K562 (cell line): ENCODE measurements around the gene UPF1. TPM values are rescaled to one million over a fixed set of nuclear protein-coding genes. Genes with fewer than 3 reads are reported as not detected.

Experiments
- ATAC-seq: fragments of 200-7000 bp; cut with Tn5 transposase; 3 replicates; pipeline ENCODE4 v1.9.1; 2020; ENCODE audit warnings: moderate library complexity
- BruUV-seq: library from RNA; stranded (reverse); fragments of 400-500 nt; replicated peaks from 2 replicates; lab custom pipeline; 2021; lab: Mats Ljungman, UMichigan
- CTCF ChIA-PET: fragments of 300-600 bp; formaldehyde crosslinking; extraction: SDS; loops from one replicate; lab custom pipeline; 2021; ENCODE audit warnings: low intra/inter-chr PET ratio; lab: Yijun Ruan, JAX
- POLR2A ChIA-PET: fragments of 300-600, 350-650 bp; sonication (Branson Sonifier 250); formaldehyde crosslinking; extraction: SDS; loops from one replicate; lab custom pipeline; 2021; ENCODE audit warnings: antibody characterized with exemption, inconsistent platforms; lab: Yijun Ruan, JAX
- DNase-seq, 4 experiments: peaks; one replicate each; pipeline versions ENCODE4 v3.0.0 to v3.0.0-alpha.2; 2011 to 2018; ENCODE audit warnings: low spot score in 3 of 4, mixed read lengths in 3 of 4; ENCODE audit errors: extremely low read depth in 1 of 4
- FAIRE-seq: peaks from 2 replicates; lab custom pipeline; 2011; peaks lifted over from hg19 to GRCh38; lab: Jason Lieb, UNC
- H2AFZ ChIP-seq: 2 replicates; pipeline ENCODE4 v1.6.0; 2011; ENCODE audit warnings: low read depth, low read length, control low read depth, inconsistent platforms
- H3K27ac ChIP-seq: fragments of 200-600 bp; 3 replicates; pipeline ENCODE4 v1.8.0; 2011; ENCODE audit warnings: low read depth, mild to moderate bottlenecking, control low read depth, inconsistent platforms, low read length, moderate library complexity, mixed read lengths; ENCODE audit errors: extremely low read depth
- H3K27me3 ChIP-seq, 2 experiments: fragments of 300-600 bp in 1 of 2; 2 replicates in 1 of 2; 3 replicates in 1 of 2; pipeline versions ENCODE4 v1.6.0 to v1.8.0; 2011; ENCODE audit warnings: inconsistent platforms in 2 of 2, low read length in 2 of 2, mild to moderate bottlenecking in 1 of 2, mixed read lengths in 1 of 2, moderate library complexity in 1 of 2; ENCODE audit not compliant: control insufficient read depth in 2 of 2, insufficient read depth in 2 of 2
- H3K36me3 ChIP-seq: fragments of 300-600 bp; 3 replicates; pipeline ENCODE4 v1.8.0; 2011; ENCODE audit warnings: mild to moderate bottlenecking, low read length, inconsistent platforms; ENCODE audit not compliant: control insufficient read depth, insufficient read depth
- H3K4me1 ChIP-seq, 2 experiments: fragments of 200-600 bp in 1 of 2; replicated peaks in 1 of 2; 2 replicates in 1 of 2; 3 replicates in 1 of 2; pipeline versions ENCODE4 v1.5.1 to v1.8.0; 2011; ENCODE audit warnings: inconsistent platforms in 2 of 2, low read length in 2 of 2, mild to moderate bottlenecking in 1 of 2, mixed read lengths in 1 of 2, moderate library complexity in 1 of 2; ENCODE audit not compliant: control insufficient read depth in 2 of 2, insufficient read depth in 2 of 2
- H3K4me2 ChIP-seq: 2 replicates; pipeline ENCODE4 v1.6.1; 2011; ENCODE audit warnings: low read length, control low read depth, inconsistent platforms, mixed read lengths; ENCODE audit not compliant: insufficient read depth
- H3K4me3 ChIP-seq: fragments of 200-600 bp; sonication (generic), shearing (Covaris generic); 2 replicates; pipeline ENCODE4 v1.5.1; 2016; ENCODE audit warnings: control low read depth, inconsistent platforms
- H3K79me2 ChIP-seq: fragments of 200-600 bp; 3 replicates; pipeline ENCODE4 v1.8.0; 2011; ENCODE audit warnings: low read length, inconsistent platforms; ENCODE audit not compliant: control insufficient read depth, insufficient read depth
- H3K9ac ChIP-seq, 2 experiments: 2 replicates each; pipeline versions ENCODE4 v1.6.0 to v1.6.1; 2011; ENCODE audit warnings: low read depth in 2 of 2, low read length in 2 of 2, control low read depth in 1 of 2, inconsistent platforms in 1 of 2, mild to moderate bottlenecking in 1 of 2, mixed read lengths in 1 of 2; ENCODE audit not compliant: insufficient read depth in 1 of 2
- H3K9me1 ChIP-seq: one replicate; pipeline ENCODE4 v1.6.0; 2011; ENCODE audit warnings: inconsistent platforms, mild to moderate bottlenecking, low read length, moderate library complexity; ENCODE audit not compliant: control insufficient read depth, insufficient read depth
- H3K9me3 ChIP-seq: replicated peaks from 2 replicates; pipeline ENCODE4 v1.5.1; 2011; ENCODE audit warnings: low read depth, low read length, inconsistent platforms; ENCODE audit not compliant: control insufficient read depth, insufficient read depth
- H4K20me1 ChIP-seq: replicated peaks from 2 replicates; pipeline ENCODE4 v1.6.1; 2011; ENCODE audit warnings: low read length, inconsistent platforms, mixed read lengths; ENCODE audit not compliant: control insufficient read depth, insufficient read depth
- NELFE ChIP-seq: IDR thresholded peaks from 2 replicates; pipeline ENCODE4 v1.6.1; 2011; ENCODE audit warnings: mild to moderate bottlenecking; ENCODE audit not compliant: insufficient read depth, insufficient read length
- RB1 ChIP-seq: fragments of 450-650 bp; IDR thresholded peaks from 2 replicates; pipeline ENCODE4 v1.6.1; 2017; ENCODE audit warnings: low read depth, mild to moderate bottlenecking
- WGBS: fragments of 100-300 bp; shearing (Covaris generic); methylation state at CpG from one replicate; pipeline ENCODE4 v1.1.6; 2016; ENCODE audit warnings: low coverage, mixed read lengths; ENCODE audit not compliant: insufficient coverage; ENCODE audit errors: missing lambda C conversion rate; 5-methylcytosine and 5-hydroxymethylcytosine counted together
- in situ Hi-C: fragments of 300-500 bp; cut with MboI; formaldehyde crosslinking; loops from 4 replicates; pipeline ENCODE4 v1.15.0; 2018; ENCODE audit warnings: inconsistent platforms, mixed read lengths
- intact Hi-C: fragments of 100-400 bp; cut with micrococcal nuclease; formaldehyde crosslinking; loops from 2 replicates; pipeline ENCODE4 v1.14.2; 2022
- polyA plus RNA-seq, 8 experiments: library from polyadenylated mRNA; depleted of rRNA in 4 of 8; stranded (reverse) in 5 of 8; unstranded in 3 of 8; fragments of >200 nt; fragmentation: Nextera tagmentation in 2 of 8; fragmentation: Illumina TruSeq in 1 of 8; extraction: Ambion mirVana in 2 of 8; extraction: Trizol in 1 of 8; gene quantifications; 2 replicates each; pipeline versions ENCODE4 v1.2.1 to v1.2.3, GENCODE V29; 2011 to 2014; ENCODE audit warnings: inconsistent platforms in 1 of 8, missing spikeins in 1 of 8
- total RNA-seq, 7 experiments: library from RNA; depleted of rRNA in 6 of 7; stranded (reverse); fragments of >200 nt in 6 of 7; fragmentation: Illumina TruSeq in 2 of 7; extraction: Trizol in 2 of 7; gene quantifications; 2 replicates each; pipeline versions ENCODE4 v1.2.1 to v1.2.3, GENCODE V29; 2011 to 2021; ENCODE audit warnings: low replicate concordance in 1 of 7
- TF ChIP-seq, protein P1 (sequence below): fragments of 250-450 bp; sonication (Bioruptor Pico); IDR thresholded peaks from 2 replicates; pipeline ENCODE4 v1.8.0; 2022; ENCODE audit warnings: moderate library complexity, mild to moderate bottlenecking, inconsistent platforms

Gene UPF1
- total and polyA plus RNA-seq, 9 of the 15 experiments (the other 6 are each of a cell fraction or from before 2014, with no cell fraction given): 0.34 to 103 (median 27.9) TPM

DNA sequence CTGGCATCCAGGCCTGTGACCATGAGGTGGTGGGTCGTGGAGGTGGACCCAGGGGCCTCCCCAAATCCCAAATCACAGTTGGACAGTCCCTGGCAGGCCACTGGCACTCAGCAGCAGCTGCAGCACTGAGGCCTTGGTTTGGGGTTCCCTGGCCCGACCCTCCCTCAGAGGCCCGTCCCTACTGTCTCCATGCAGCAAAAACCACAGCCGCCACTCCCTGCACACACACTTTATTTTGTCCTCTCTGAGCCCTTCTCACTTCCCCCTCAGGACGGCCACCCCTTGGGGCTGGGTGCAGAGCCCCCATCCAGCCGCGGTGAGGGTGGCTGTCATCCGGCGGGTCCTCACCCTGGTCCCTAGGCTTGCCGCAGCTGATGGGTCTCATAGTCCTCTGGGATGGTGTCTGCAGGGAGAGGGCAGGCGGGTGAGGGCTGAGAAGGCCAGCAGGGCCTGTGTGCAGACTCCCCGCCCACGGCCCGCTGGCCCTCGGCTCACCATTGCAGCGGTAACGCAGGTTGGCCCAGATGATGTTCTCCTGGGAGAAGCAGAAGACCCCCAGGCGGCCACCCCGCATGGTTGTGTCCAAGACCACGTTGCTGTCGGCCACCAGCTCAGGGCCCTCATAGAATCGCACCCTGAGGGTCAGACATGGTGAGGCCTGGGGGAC lies 49.1 kb upstream of the UPF1 start:
- Histone ChIP-seq H3K9me1 (no peaks in the 10 kb centered on the region), H3K27ac (no peak overlapping the region), H3K4me3 (no peak overlapping the region), H4K20me1 (peaks cover 9% of the 10 kb centered on the region), H2AFZ (no peak overlapping the region), H3K9ac (no peak overlapping the region), H3K9me3 (no peaks in the 10 kb centered on the region), H3K27me3 (peaks cover 19 to 63% of the 10 kb centered on the region in 2 experiments; a peak in 4 of 5 replicates), H3K79me2 (no peaks in the 10 kb centered on the region), H3K4me2 (no peak overlapping the region), H3K36me3 (no peaks in the 10 kb centered on the region), H3K4me1 (peaks cover 8 to 65% of the 10 kb centered on the region in 2 experiments; a peak in 3 of 5 replicates)
- DNase-seq: no peak
- FAIRE-seq: no peak
- CTCF ChIA-PET: no interaction called here
- intact Hi-C loops (no loop called here), in situ Hi-C loops (no loop called here)
- 9% methylated on average over 21 of the region's 22 CpGs for WGBS
- TF ChIP-seq NELFE (no peak), RB1 (no peak)
- TF ChIP-seq, protein P1, sequence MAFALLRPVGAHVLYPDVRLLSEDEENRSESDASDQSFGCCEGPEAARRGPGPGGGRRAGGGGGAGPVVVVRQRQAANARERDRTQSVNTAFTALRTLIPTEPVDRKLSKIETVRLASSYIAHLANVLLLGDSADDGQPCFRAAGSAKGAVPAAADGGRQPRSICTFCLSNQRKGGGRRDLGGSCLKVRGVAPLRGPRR: no peak
- POLR2A ChIA-PET: interaction anchor here (1.2 kb wide), 1 partner anchor 13 kb away, joined by 3 read pairs; no protein-coding TSS in a partner anchor
- no peak for ATAC-seq
- BruUV-seq: no TSS peak
